Breast epithelium (tissue), 3 donors: ENCODE measurements around the gene ZNF536.

ENCODE experiments used
- POLR2AphosphoS5 ChIP-seq, 3 donors: sonication (generic); formaldehyde crosslinking; IDR thresholded peaks; one replicate each; pipeline ENCODE4 v1.6.1; 2017; ENCODE audit warnings: antibody characterized with exemption in 3 of 3
- TF ChIP-seq, protein P1 (sequence below), 3 donors: fragments of 450-650 bp; IDR thresholded peaks; one replicate each; pipeline ENCODE4 v1.5.1; 2016 to 2017; ENCODE audit warnings: antibody characterized with exemption in 3 of 3, mild to moderate bottlenecking in 3 of 3, moderate library complexity in 3 of 3

DNA sequence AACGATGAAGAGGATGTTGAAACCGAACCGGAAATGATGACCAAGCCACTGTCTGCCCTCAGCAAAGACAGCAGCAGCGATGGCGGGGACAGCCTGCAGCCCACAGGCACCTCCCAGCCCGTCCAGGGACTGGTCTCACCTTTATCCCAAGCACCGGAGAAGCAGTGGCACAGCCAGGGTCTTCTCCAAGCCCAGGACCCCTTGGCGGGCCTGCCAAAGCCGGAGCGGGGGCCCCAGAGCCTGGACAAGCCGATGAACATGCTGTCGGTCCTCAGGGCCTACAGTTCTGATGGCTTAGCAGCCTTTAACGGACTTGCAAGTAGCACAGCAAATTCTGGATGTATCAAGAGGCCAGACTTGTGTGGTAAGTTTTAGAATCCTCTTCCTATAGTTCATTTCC, 177.0 kb downstream of the ZNF536 start:
- TF ChIP-seq, protein P1, sequence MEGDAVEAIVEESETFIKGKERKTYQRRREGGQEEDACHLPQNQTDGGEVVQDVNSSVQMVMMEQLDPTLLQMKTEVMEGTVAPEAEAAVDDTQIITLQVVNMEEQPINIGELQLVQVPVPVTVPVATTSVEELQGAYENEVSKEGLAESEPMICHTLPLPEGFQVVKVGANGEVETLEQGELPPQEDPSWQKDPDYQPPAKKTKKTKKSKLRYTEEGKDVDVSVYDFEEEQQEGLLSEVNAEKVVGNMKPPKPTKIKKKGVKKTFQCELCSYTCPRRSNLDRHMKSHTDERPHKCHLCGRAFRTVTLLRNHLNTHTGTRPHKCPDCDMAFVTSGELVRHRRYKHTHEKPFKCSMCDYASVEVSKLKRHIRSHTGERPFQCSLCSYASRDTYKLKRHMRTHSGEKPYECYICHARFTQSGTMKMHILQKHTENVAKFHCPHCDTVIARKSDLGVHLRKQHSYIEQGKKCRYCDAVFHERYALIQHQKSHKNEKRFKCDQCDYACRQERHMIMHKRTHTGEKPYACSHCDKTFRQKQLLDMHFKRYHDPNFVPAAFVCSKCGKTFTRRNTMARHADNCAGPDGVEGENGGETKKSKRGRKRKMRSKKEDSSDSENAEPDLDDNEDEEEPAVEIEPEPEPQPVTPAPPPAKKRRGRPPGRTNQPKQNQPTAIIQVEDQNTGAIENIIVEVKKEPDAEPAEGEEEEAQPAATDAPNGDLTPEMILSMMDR (IDR thresholded peaks at IDR 0.05) = no peak
- TF ChIP-seq POLR2AphosphoS5 (IDR thresholded peaks at IDR 0.05) = no peak
